A549 treated with CpdA at 1 μM for 4 hours (cell line): ENCODE results near the gene RETREG3. TPM values are rescaled to one million over a fixed set of nuclear protein-coding genes. Genes with fewer than 3 reads are reported as not detected.

ENCODE experiments used
- total RNA-seq: library from RNA; stranded (reverse); fragments of 200-300 nt; extraction: Qiagen RNA extraction; gene quantifications from 5 replicates; pipeline ENCODE4 v1.2.3, GENCODE V29; 2022; ENCODE audit warnings: low read depth

The RETREG3 gene
- total RNA-seq = 27.4 to 32.7 TPM (median 29.2 TPM) in 5 replicates

GRCh38 chr17:42609182-42609813 lies at the start of gene RETREG3, which contains the start of gene TUBG1:
Gene RETREG3, minus strand, starts transcription at chr17:42609374. Its CDS starts 50 bp downstream, at chr17:42609324.
Gene TUBG1, plus strand, starts transcription at chr17:42609683. Its CDS starts 55 bp downstream, at chr17:42609738.

GRCh38 chr17:42577532-42578281 lies 31.5 kb downstream of the RETREG3 start, which contains the start of gene PSMC3IP:
Gene PSMC3IP, minus strand, starts transcription at chr17:42577729. Its CDS starts 43 bp downstream, at chr17:42577686.

GRCh38 chr17:42566883-42567573 lies 42.1 kb downstream of the RETREG3 start, which contains the start of gene MLX:
Gene MLX, plus strand, starts transcription at chr17:42567100. Its CDS starts 25 bp downstream, at chr17:42567125.

GRCh38 chr17:42561897-42562387 lies 47.2 kb downstream of the RETREG3 start, which contains the start of gene COASY:
Gene COASY, plus strand, starts transcription at chr17:42562148. Its CDS starts 475 bp downstream, at chr17:42562623.

GRCh38 chr17:42552736-42553135 lies 56.4 kb downstream of the RETREG3 start, which contains the start of gene HSD17B1:
Gene HSD17B1, plus strand, starts transcription at chr17:42552923. Its CDS starts 11 bp downstream, at chr17:42552934.

GRCh38 chr17:42536048-42536371 lies 73.2 kb downstream of the RETREG3 start, which contains the start of gene NAGLU:
Gene NAGLU, plus strand, starts transcription at chr17:42536241. Its CDS starts 32 bp downstream, at chr17:42536273.

Other genes with a start within 250 kb of the RETREG3 start
- 82.9 to 90.0 TPM (median 84.6 TPM) in 5 replicates for gene STAT3, start 220.9 kb downstream of the RETREG3 start, total RNA-seq
- 423 to 509 TPM (median 462 TPM) in 5 replicates for gene CAVIN1, start 186.1 kb downstream of the RETREG3 start, total RNA-seq
- 38.9 to 52.3 TPM (median 50.4 TPM) in 5 replicates for gene ATP6V0A1, start 150.5 kb downstream of the RETREG3 start, total RNA-seq
- gene NAGLU, start 73.1 kb downstream of the RETREG3 start, total RNA-seq = 31.1 to 46.8 TPM (median 42.4 TPM) in 5 replicates
- 1.2 to 1.9 TPM (median 1.5 TPM) in 5 replicates for gene HSD17B1, start 56.5 kb downstream of the RETREG3 start, total RNA-seq
- 104 to 135 TPM (median 124 TPM) in 5 replicates for gene COASY, start 47.2 kb downstream of the RETREG3 start, total RNA-seq
- 51.8 to 60.6 TPM (median 57.2 TPM) in 5 replicates for gene MLX, start 42.3 kb downstream of the RETREG3 start, total RNA-seq
- gene PSMC3IP, start 31.6 kb downstream of the RETREG3 start, total RNA-seq = 35.3 to 49.1 TPM (median 36.5 TPM) in 5 replicates
- gene TUBG1, start 309 bp upstream of the RETREG3 start, total RNA-seq = 145 to 162 TPM (median 150 TPM) in 5 replicates
- 21.3 to 26.6 TPM (median 23.8 TPM) in 5 replicates for gene TUBG2, start 49.9 kb upstream of the RETREG3 start, total RNA-seq
- 11.4 to 20.4 TPM (median 18.3 TPM) in 5 replicates for gene PLEKHH3, start 67.6 kb upstream of the RETREG3 start, total RNA-seq
- gene CCR10, start 72.5 kb upstream of the RETREG3 start, total RNA-seq = 0.30 to 0.63 TPM (median 0.37 TPM) in 5 replicates
- 5.1 to 6.9 TPM (median 5.5 TPM) in 5 replicates for gene CNTNAP1, start 73.2 kb upstream of the RETREG3 start, total RNA-seq
- 8.1 to 12.6 TPM (median 11.6 TPM) in 5 replicates for gene EZH1, start 135.7 kb upstream of the RETREG3 start, total RNA-seq
- gene RAMP2, start 151.9 kb upstream of the RETREG3 start, total RNA-seq = 0.65 to 1.3 TPM (median 0.99 TPM) in 5 replicates
- gene VPS25, start 164.1 kb upstream of the RETREG3 start, total RNA-seq = 126 to 132 TPM (median 128 TPM) in 5 replicates
- 0.92 to 2.0 TPM (median 1.3 TPM) in 5 replicates for gene WNK4, start 171.2 kb upstream of the RETREG3 start, total RNA-seq
- 118 to 141 TPM (median 138 TPM) in 5 replicates for gene COA3, start 189.3 kb upstream of the RETREG3 start, total RNA-seq
- 0.08 to 0.27 TPM (median 0.25 TPM) in 3 of 5 replicates, not detected in the others for gene CNTD1, start 189.5 kb upstream of the RETREG3 start, total RNA-seq
- gene BECN1, start 214.9 kb upstream of the RETREG3 start, total RNA-seq = 76.8 to 105 TPM (median 80.9 TPM) in 5 replicates
- 225 to 304 TPM (median 243 TPM) in 5 replicates for gene PSME3, start 224.0 kb upstream of the RETREG3 start, total RNA-seq
- gene AOC2, start 235.2 kb upstream of the RETREG3 start, total RNA-seq = 1.4 to 3.0 TPM (median 2.0 TPM) in 5 replicates
- 0.97 to 2.1 TPM (median 1.0 TPM) in 5 replicates for gene AOC3, start 241.8 kb upstream of the RETREG3 start, total RNA-seq